Right atrium auricular region (tissue), 2 donors: Measurements from ENCODE around the gene AACS. TPM values are rescaled to one million over a fixed set of nuclear protein-coding genes. Genes with fewer than 3 reads are reported as not detected.
A peak's percentile ranks its signal among the peaks of the same experiment; 100 is the strongest.

ENCODE experiments used
- DNase-seq: peaks from one replicate; pipeline ENCODE4 v3.0.0-alpha.2; 2019; ENCODE audit warnings: low spot score
- H3K27ac ChIP-seq, 2 donors: fragments of 200-600 bp; sonication (generic); 1 replicate in 1 of 2; 2 replicates in 1 of 2; pipeline ENCODE4 v1.5.1; 2016 to 2019
- H3K27me3 ChIP-seq, 2 donors: fragments of 200-600 bp; sonication (generic); one replicate each; pipeline versions ENCODE4 v1.5.1 to v1.6.0; 2017 to 2019
- H3K36me3 ChIP-seq: fragments of 200-600 bp; sonication (generic); one replicate; pipeline ENCODE4 v1.5.1; 2016
- H3K4me1 ChIP-seq, 2 donors: fragments of 200-600 bp; sonication (generic); one replicate each; pipeline versions ENCODE4 v1.5.1 to v1.6.0; 2017 to 2019
- H3K4me3 ChIP-seq, 2 donors: fragments of 200-600 bp; sonication (generic); 1 replicate in 1 of 2; 2 replicates in 1 of 2; pipeline ENCODE4 v1.5.1; 2017 to 2019; ENCODE audit warnings: mild to moderate bottlenecking in 1 of 2, moderate library complexity in 1 of 2
- H3K9me3 ChIP-seq, 2 donors: fragments of 200-600 bp; sonication (generic); one replicate each; pipeline ENCODE4 v1.5.1; 2019
- CTCF ChIP-seq, 2 donors: fragments of 200-600 bp; sonication (generic); IDR thresholded peaks; one replicate each; pipeline ENCODE4 v1.5.1; 2019; ENCODE audit warnings: antibody characterized with exemption in 2 of 2
- total RNA-seq, 2 donors: library from RNA; depleted of rRNA; stranded (reverse); fragments of >200 nt; gene quantifications; one replicate each; pipeline ENCODE4 v1.1.0, GENCODE V29; 2016

AACS gene
- total RNA-seq, 2 donors from 2014 or later = 7.4 to 11.7 TPM

- Histone ChIP-seq H3K27ac (no peak overlapping the region), H3K4me1 (no peaks in the 10 kb centered on the region), H3K27me3 (no peaks in the 10 kb centered on the region), H3K36me3 (no peaks in the 10 kb centered on the region), H3K9me3 (peaks cover 0 to 5% of the 10 kb centered on the region in 2 donors), H3K4me3 (no peak overlapping the region)
- DNase-seq = no peak
- TF ChIP-seq CTCF (IDR thresholded peaks at IDR 0.05) = no peak
These were observed 99.3 kb downstream of the AACS start for GRCh38 chr12:125164541-125164940.

- no peak for TF ChIP-seq CTCF (IDR thresholded peaks at IDR 0.05)
- peaks cover 0 to 6% of the 10 kb centered on the region in 2 donors for H3K9me3 ChIP-seq
- DNase-seq = no peak
These were observed 100.8 kb downstream of the AACS start for GRCh38 chr12:125166041-125166440.

GRCh38 chr12:125167658-125168057, 102.4 kb downstream of the AACS start:
- DNase-seq = no peak
- Histone ChIP-seq H3K36me3 (no peaks in the 10 kb centered on the region), H3K9me3 (peaks cover 0 to 6% of the 10 kb centered on the region in 2 donors), H3K4me1 (peaks cover 0 to 3% of the 10 kb centered on the region in 2 donors), H3K27me3 (no peaks in the 10 kb centered on the region), H3K4me3 (no peak overlapping the region), H3K27ac (no peak overlapping the region)
- TF ChIP-seq CTCF (IDR thresholded peaks at IDR 0.05) = no peak

More at GRCh38 chr12:125166041-125166440, 100.8 kb downstream of the AACS start:
- Histone ChIP-seq H3K27ac (no peak overlapping the region), H3K4me3 (no peak overlapping the region), H3K36me3 (no peaks in the 10 kb centered on the region), H3K4me1 (no peaks in the 10 kb centered on the region), H3K27me3 (no peaks in the 10 kb centered on the region)

GRCh38 chr12:125169451-125169850, 104.2 kb downstream of the AACS start:
- no peak for DNase-seq
- Histone ChIP-seq H3K27ac (no peak overlapping the region), H3K27me3 (no peaks in the 10 kb centered on the region), H3K36me3 (no peaks in the 10 kb centered on the region), H3K4me1 (peaks cover 0 to 14% of the 10 kb centered on the region in 2 donors), H3K9me3 (peaks cover 0 to 6% of the 10 kb centered on the region in 2 donors), H3K4me3 (no peak overlapping the region)
- TF ChIP-seq CTCF (IDR thresholded peaks at IDR 0.05) = no peak

- Histone ChIP-seq H3K27me3 (no peaks in the 10 kb centered on the region), H3K36me3 (no peaks in the 10 kb centered on the region), H3K4me1 (peaks cover 0 to 14% of the 10 kb centered on the region in 2 donors), H3K4me3 (no peak overlapping the region), H3K27ac (no peak overlapping the region), H3K9me3 (peaks cover 0 to 6% of the 10 kb centered on the region in 2 donors)
- no peak for DNase-seq
- TF ChIP-seq CTCF (IDR thresholded peaks at IDR 0.05) = no peak
These were observed 104.6 kb downstream of the AACS start for GRCh38 chr12:125169870-125170269.

GRCh38 chr12:125171267-125171666, 106.0 kb downstream of the AACS start:
- TF ChIP-seq CTCF (IDR thresholded peaks at IDR 0.05) = no peak
- Histone ChIP-seq H3K27ac (peak overlapping the region; percentile 23 to 46), H3K9me3 (peaks cover 0 to 6% of the 10 kb centered on the region in 2 donors), H3K4me1 (peaks cover 0 to 14% of the 10 kb centered on the region in 2 donors), H3K27me3 (no peaks in the 10 kb centered on the region), H3K4me3 (no peak overlapping the region), H3K36me3 (no peaks in the 10 kb centered on the region)
- no peak for DNase-seq
